GM19455 (cell line): ENCODE measurements around the gene RAP1A.
"Not testable (repeated sequence)": the region's sequence is repeated elsewhere in the genome, so short reads cannot be mapped to it uniquely, and the experiment has no call there.

ENCODE experiments used
- ATAC-seq: cut with Tn5 transposase; IDR thresholded peaks from one replicate; pipeline ENCODE4 v1.9.1; 2021; ENCODE audit not compliant: unreplicated experiment

Gene RAP1A

DNA sequence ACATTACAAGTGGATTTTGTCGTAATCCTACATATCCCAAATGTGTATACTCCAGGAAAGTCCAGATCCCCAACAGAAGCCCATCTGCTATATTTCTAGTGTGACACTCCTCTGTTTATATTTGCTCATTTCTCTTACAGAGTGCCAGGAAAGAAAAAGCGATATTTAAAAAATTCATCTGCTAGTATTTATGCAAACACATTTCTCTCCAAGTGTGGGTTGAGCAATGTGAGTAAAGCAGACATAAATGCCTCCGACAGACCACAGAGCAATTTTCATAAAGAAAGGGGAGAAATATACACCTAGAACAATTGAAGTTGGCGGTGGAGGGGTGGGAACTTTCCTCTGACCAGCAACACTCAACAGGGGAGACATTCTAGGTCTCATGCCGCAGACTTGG lies 22.2 kb upstream of the RAP1A start:
- ATAC-seq: no peak

DNA sequence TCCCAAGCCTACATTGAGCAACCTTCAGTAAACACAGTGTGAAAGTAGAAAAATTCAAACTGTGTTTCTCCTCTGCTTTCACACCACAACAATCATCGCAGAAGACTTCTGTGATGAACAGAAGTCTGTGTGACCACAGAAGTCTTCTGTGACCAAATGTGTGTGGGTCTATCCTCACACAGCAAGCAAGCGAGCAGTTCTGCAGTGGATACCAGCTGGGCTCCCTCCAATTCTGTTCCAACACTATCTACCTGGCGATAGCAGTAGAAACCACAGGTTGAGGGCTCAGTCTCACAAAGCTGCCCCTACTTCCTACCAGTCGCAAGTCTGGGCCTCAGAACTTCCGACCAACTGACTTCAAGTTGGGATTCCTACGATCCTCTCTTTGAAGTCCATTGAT lies 21.0 kb upstream of the RAP1A start:
- ATAC-seq: no peak

DNA sequence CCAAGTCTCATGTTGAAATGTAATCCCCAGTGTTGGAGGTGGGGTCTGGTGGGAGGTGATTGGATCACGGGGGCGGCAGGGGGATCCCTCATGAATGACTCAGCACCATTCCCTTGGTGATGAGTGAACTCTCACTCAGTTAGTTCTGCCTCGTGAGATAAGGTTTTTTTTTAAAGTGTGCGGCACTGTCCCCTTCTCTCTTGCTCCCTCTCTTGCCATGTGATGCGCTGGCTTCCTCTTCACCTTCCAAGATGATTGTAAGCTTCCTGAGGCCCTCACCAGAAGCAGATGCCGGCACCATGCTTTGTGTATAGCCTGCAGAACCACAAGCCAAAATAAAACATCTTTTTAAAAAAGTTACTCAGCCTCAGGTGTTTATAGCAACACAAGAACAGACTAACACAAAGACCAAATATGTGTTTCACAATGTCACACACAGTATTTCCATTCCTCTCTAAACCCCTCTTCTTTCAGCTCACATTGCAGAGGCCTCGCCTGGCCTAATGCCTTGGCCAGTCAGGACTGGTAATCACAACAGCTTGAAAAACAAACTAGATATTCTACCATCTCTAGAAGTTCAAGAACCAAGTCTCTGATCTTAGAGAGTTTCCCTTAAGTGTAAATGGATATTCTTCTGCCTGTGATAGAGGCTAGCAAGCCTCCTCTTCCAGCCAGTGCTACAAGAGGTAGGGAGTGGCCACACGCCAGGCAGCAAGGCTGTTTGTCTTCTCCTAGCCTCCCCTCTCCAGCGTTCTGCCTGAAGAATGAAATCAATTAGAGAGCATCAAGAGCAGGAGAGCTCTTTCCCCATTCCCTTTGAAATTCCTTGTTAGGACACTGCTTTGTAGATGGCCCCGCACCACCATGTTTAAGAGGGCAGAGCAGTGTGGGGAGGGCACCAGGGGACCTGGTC lies 19.6 kb upstream of the RAP1A start:
- ATAC-seq: no peak

DNA sequence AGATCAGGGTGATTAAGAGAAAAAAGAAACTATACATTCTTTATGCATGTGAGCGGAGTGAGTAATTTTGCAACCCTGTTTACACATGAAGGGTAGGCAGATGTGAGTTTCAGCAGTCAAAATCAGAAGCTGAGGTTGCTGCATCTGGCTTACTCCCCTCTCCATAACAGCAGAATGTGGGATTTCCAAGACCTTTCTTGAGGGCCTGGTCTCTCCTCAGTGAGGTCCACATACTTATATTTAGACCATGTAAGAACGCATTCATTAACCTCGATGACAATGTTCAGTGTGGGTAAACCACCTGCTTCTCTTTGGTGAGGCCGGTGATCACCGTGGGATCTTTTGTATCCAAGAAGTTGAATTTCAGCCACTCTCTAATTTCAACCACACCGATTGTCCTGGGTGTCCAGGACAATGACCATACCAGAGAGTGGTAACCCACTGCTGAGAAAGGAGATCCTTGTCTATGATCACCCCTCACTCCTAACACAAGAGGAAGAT lies 18.7 kb upstream of the RAP1A start:
- peak; percentile 71 for ATAC-seq

DNA sequence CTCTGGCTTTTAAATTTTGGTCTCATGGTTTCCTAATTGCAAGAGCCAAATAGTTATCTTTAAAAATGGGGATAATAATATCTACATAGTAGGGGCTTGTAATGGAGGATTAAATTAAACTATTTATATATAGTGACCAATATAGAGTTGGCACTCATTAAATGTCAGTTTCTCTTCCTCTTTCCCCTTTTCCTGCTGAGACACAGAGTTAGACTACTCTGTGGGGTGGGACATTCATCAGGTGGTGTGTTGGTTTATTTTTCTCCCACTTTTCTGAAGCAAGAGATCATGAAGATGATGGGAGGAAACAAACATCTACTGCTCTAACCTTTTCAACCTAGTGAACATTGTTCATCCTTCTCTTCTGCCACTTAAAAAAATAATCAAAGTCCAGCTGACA lies 17.3 kb upstream of the RAP1A start:
- ATAC-seq: no peak

DNA sequence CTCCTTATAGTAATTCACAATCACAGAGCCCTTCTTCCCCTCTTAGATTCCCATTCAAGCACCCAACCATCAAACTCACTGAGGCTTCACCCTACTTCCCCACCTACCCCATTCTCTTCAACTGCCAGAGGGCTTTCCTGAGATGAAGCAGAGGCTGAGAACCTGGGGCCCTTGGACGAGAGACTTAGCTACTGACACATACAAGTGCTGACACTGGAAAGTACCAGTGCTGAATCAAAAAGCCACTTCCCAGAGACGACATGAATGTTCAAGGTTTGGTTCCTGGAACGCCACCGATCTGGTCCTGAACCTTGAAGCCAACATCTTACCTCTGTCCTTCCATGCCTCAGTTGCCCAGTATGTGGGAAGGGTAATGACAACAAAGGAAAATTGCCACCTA lies 16.6 kb upstream of the RAP1A start:
- ATAC-seq: no peak

DNA sequence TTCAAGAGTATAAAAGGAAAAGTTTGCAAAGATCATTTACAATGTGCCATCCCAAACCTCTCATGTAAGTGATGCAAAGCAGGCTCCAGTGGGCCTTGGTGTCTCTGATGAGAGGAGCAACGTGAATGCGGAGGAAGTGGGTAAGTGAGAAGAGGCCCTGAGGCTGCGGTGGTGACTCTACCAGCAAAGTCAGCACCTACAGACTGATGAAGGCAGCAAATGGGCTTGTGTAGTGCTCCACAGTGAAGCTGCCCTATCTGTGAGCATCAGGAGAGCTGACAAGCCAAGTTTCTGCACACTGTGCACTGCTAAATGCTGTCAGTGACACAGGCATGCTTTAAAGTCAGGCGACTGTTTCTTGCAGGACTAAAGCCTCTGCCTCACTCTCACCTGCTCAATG lies 15.6 kb upstream of the RAP1A start:
- ATAC-seq: no peak

DNA sequence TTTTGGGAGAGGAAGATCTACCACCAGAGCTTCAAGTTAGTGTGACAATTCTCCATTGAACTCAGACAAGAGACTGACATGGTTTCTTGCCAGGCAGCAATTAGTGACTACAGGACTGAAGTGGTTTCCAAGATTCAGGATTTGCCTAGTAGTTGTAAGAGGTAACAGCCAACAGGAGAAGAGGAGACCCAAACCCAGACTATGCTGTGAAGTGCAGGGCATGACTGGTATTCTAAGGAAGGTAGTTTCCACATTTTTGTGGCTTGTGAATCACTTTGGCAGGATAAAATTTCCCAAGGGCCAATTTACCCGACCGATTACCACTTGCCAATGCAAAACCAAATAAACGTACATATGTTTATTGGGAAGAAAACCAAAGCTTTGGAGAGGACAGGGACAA lies 14.7 kb upstream of the RAP1A start:
- ATAC-seq: no peak

DNA sequence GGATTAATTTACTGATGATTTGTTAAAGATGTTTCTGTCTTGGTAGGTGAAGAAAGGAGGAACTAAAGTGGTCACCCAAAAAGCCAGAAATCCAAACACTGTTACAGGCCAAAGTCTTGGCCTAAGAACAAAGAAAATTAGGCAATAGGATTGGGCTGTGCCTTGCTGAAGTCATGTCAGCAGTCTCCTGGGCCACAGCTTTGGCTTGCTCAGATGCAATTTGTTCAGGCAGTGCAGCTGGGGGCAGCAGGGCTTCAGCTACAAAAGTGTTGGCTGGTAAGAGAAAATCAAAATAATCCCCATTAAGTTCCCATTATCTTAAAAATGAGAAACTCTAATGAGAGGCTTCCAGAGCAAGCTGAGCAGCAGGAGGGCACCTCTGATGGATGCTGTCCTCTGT lies 14.0 kb upstream of the RAP1A start:
- ATAC-seq: no peak

DNA sequence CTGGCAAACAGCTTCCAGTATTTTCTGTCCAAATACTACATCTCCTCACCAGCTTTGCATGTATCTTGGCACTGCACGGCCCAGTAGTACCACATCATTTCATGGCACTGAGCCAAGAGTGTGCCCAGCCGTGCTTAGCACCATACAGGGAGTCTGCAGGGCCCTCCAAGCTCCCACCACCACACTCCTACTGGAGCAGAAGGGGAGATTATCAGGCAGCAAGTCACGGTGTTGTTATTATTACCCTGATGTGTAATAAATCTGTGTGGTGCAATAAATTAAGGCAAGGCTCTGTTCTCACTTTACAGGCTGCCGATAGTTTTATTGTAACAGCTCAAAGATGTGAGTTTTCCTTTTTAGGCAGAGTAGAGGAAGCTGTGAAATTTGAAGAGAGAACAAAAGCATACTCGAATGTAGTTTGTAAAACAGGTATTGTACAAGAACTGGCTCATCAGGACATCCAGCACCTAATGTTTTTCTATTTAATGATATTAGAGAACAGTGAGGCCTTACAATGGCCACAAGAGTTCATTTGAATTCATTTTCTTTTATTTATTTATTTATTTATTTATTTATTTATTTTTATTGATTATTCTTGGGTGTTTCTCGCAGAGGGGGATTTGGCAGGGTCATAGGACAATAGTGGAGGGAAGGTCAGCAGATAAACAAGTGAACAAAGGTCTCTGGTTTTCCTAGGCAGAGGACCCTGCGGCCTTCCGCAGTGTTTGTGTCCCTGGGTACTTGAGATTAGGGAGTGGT lies 13.0 kb upstream of the RAP1A start:
- not testable (repeated sequence) for ATAC-seq

DNA sequence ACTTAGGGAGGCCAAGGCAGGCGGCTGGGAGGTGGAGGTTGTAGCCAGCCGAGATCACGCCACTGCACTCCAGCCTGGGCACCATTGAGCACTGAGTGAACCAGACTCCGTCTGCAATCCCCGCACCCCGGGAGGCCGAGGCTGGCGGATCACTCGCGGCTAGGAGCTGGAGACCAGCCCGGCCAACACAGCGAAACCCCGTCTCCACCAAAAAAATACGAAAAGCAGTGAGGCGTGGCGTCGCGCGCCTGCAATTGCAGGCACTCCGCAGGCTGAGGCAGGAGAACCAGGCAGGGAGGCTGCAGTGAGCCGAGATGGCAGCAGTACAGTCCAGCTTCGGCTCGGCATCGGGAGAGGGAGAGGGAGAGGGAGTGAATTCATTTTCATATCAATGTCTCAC lies 11.1 kb upstream of the RAP1A start:
- ATAC-seq: not testable (repeated sequence)

DNA sequence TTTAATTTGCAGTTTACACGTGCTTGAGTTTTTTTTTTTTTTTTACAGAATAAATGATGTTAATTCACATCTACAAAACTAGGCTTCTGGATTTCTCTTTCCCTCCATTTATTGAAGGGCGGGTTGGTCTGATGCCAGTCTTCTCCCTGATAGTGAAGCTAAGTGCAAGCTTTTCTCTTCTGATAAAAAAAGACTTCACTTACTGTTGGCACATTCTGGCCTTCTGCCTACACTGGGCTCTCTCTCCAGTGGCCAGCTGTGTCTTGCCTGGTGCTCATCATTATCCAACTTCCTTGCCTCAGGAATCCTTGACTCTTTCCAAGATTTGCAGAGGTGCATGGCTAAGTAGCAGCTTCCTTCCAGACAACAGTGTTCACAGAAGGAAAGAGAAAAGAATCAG lies 7.6 kb upstream of the RAP1A start:
- no peak for ATAC-seq

DNA sequence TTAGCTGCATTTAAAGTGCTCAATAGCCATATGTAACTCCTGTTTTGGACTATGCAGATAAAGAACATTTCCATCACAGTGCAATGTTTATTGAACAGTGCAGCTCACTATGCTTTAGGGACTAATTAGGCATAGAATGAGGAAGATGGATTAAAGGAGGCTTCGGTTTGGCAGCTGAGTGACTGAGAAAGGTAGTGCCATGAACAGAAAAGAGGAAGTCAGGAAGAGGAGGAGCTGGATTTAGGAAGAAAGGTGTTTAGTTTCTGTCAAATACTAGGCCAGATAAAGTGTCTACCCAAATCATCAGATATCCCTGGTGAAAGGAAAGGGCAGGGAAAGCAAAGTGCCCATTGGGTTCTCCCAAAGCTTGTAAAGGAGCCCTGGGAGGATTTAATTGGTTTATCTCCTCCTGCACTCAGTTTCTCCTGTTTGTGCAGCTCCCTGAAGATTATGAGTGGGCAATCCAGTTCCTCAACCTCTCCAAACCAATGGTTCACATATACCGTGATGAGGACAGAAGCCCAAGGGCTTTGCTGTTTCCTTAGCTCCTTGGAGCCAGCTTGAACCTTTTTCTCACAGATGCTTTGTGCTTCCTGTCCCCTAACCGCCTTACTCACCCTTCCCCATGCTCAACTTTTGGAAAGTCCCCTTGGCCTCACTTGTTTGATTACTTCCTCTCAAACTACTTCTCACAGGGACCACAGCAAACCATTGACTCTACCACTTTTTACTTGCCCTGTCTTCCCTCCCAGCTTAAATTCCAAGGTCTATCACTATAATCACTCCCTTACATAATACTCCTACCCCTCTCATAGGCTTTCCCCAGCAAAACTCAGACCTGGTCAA lies 3.5 kb upstream of the RAP1A start:
- ATAC-seq: no peak

DNA sequence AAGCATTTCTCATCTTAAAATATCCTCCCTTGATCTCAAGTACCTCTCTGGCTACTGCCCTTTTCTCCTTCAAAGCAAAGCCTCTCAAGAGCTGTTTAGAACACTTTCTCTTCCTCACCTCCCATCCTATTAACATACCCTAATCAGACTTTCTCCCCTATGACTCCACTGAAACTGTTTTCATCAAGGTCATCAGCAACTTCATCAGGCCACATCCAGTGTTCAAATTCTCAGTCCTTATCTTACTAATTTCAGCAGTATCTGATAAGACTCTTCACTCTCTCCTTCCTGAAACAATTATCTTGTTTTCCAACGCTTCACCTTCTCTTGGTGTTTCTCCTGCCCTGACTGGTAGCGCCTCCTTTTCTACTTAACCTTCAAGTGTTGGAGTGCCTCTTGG lies 1.5 kb upstream of the RAP1A start:
- ATAC-seq: no peak

DNA sequence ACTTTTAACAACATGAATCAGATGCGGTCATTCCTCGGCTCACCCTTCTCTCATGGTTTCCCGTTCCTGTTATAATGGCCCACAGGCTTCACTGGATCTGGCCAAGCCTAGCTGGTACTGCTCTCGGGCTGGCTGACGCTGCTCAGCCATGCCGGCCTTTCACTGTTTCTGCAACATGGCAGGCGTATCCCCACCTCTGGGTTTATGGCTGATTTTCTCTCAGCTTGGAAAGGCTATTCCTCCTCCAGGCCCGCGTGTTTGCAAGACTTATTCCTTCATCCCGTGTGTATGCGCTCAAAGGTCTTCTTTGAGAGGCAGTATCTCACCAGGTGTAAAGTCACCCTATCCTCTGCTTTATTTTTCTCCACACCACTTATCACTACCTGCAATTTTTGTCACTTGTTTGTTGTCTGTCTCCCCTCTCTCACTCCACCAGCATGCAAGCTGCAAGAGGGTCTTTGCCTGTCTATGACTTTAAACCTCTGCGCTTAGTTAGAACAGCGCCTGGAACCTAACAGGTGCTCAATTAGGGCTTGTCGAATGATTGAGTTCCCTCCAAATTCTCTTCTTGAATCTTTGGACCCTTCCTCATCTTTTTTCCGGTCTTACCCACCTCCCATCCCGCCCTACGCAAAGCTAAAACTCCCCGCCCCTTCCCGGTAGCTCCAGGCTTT lies 491 bp upstream of the RAP1A start:
- peak; percentile 22 for ATAC-seq

DNA sequence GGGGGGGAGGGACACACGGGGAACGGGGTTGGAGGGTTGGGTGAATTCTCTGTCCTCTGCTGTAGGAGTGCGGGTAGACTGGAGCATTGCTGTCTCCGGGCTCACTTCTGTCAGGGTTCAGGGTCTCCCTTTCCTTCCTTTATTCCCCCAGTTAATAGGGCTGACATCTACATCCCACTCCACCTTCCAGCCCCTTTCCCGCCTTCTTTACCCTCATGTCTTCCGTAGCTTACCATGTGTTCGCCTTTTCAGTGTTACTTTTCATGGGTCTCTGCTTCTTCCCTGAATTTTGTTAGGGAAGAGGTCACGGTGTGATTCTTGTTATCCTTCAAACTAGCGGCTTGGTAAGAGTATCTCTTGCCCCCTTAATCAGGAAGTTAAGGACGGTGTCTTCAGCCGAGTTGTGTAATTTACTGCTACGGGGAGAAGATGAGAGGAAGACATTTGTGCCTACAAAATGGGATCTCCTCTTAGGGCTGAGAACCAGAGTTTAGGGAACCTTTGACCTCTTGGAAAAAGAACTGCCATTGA lies 917 bp downstream of the RAP1A start:
- no peak for ATAC-seq

DNA sequence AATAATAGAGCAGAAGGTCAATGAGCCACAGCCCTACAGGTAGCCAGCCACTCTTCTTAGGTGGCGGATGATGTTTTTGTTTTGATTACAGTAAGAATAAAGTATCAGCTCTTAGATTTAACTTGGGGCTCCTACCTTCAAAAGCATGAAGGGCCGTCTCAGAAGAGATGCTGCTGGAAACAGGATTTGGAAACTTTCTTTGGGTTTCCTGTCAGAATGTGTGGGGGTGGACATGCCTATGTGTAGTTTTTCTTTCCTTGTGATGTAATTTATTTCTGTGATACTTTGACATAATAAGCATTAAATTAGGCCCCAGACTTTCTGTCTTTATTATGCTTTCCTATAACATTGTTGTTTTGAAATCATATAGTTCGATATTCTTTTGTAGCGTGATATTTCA lies 1.5 kb downstream of the RAP1A start:
- ATAC-seq: no peak

DNA sequence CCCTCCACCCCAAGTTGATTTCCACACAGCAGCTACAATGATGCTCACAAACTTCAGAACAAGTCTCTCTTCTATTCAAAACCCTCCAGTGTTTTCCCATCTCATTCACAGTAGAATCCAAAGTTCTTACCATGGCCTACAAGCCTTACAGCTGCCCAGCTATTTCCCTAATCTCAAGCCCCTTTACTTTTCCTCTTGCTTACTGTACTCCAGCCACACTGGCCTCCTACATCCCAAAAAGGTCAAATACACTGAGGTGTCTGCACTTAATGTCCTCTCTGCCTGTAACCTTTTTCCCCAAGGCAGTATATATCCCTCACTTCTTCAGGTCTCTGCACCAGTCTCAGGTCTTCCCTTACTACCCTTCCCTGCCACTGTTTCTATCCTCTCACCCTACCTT lies 2.6 kb downstream of the RAP1A start:
- no peak for ATAC-seq

DNA sequence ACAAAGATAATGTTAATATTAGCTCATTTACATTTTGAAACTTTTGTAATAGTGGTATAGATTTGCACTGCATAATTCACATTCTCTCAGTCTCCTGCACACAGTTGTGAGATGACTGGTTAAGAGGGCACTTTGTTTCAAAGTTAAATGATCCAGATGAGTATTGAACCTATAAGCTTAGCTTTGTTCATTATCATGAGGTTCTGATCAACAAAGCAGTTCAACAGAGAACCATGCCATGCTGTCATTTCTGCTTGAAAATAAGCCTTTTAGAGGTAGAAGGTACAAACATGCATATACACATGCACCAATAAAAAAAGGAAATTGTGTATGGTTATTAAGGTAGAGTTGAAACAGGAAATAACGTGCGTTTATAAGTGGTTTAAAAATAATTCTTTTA lies 4.8 kb downstream of the RAP1A start:
- ATAC-seq: no peak

DNA sequence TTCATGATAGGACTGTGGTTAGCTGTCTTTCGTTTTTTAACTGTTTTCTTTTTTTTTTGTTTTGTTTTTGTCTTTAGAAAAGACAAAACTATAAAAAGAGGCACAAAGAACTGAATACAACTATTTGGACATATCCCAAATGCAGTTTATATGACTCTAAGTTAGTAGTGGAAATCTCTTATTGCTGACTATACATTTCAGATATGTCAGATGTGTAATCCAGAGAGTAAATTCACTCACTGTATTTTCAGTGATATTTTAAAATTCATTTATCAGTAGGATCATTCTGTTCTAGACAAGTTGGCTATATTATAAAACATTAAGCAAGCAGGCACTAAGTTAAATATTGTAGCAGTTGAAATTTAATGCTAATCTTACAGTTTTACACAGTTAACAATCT lies 5.7 kb downstream of the RAP1A start:
- no peak for ATAC-seq
